ENCODE data around the gene MYO6. TPM values are rescaled to one million over a fixed set of nuclear protein-coding genes. Genes with fewer than 3 reads are reported as not detected.
A peak's percentile ranks its signal among the peaks of the same experiment; 100 is the strongest.

The MYO6 gene
- total and polyA plus RNA-seq, 2 of the 4 experiments (the other 2 are of a cell fraction) = 6.1 to 6.8 TPM

GRCh38 chr6:75893058-75893775 is 144.2 kb downstream of the MYO6 start:
- H4K8ac ChIP-seq (ENCODE audit: low read depth in 2 of 2, low read length in 2 of 2) = no peak overlapping the region
- dilution Hi-C loops (cut with HindIII; ENCODE audit: low sequenced_read_pairs, unreplicated experiment) = no loop called here
- peaks cover 3% of the 10 kb centered on the region; the same call in 1 of the 2 replicates for H3K36me3 ChIP-seq (ENCODE audit: control insufficient read depth, insufficient read depth, low read length)
- intact Hi-C loops (cut with micrococcal nuclease) = loop anchor here (1.0 to 5.0 kb wide), 3 partner anchors 42 to 1564 kb away; no protein-coding TSS in a partner anchor
- no peak overlapping the region for H3K56ac ChIP-seq (ENCODE audit: extremely low read depth, insufficient read depth, low read length)
- H3K4me2 ChIP-seq (ENCODE audit: low read depth, low read length) = no peak overlapping the region
- H2BK5ac ChIP-seq (ENCODE audit: low read depth, low read length, poor library complexity, severe bottlenecking) = no peak overlapping the region
- ATAC-seq (ENCODE audit: low read depth) = peak; percentile 71
- DNase-seq = peak; percentile 80
- no peaks in the 10 kb centered on the region for H4K20me1 ChIP-seq (ENCODE audit: insufficient read depth, low read length)
- BruUV-seq (replicated peaks) = no TSS peak
- H4K5ac ChIP-seq (ENCODE audit: low read depth, low read length) = no peak overlapping the region
- H3K23ac ChIP-seq (ENCODE audit: low read depth, low read length) = no peak overlapping the region
- no peak overlapping the region for H3K14ac ChIP-seq (replicated peaks; ENCODE audit: low read depth, low read length)
- H2BK120ac ChIP-seq (ENCODE audit: low read depth, low read length) = no peak overlapping the region
- H3K27ac ChIP-seq (ENCODE audit: insufficient read depth, low read length) = no peak overlapping the region
- H2AK9ac ChIP-seq (replicated peaks; ENCODE audit: low read depth, low read length, poor library complexity) = no peak overlapping the region
- TF ChIP-seq CTCF (conservative IDR thresholded peaks at IDR 0.05; ENCODE audit: low read depth, low read length) (peak; percentile 72), MAZ (IDR thresholded peaks at IDR 0.05; ENCODE audit: borderline replicate concordance, low read depth, low read length) (no peak), RAD21 (IDR thresholded peaks at IDR 0.05; ENCODE audit: low read length) (peak; percentile 77), SMC3 (IDR thresholded peaks at IDR 0.05; ENCODE audit: low read depth, low read length) (peak; percentile 56), CHD1 (IDR thresholded peaks at IDR 0.05; ENCODE audit: low read depth, low read length) (no peak), USF2 (IDR thresholded peaks at IDR 0.05; ENCODE audit: low read depth, low read length) (no peak)
- H2AK5ac ChIP-seq (ENCODE audit: low read depth, low read length) = no peak overlapping the region
- WGBS, 2 experiments (ENCODE audit: extremely low coverage in 2 of 2, insufficient read length in 1 of 2) = no CpG with 5 or more reads among the region's 5 CpGs
- H2BK15ac ChIP-seq (ENCODE audit: low read depth, low read length) = no peak overlapping the region
- POLR2A ChIA-PET (ENCODE audit: unreplicated experiment) = no interaction called here
- no peak overlapping the region for H2AFZ ChIP-seq (replicated peaks; ENCODE audit: low read length, poor library complexity)
- no peak overlapping the region for H2BK20ac ChIP-seq (ENCODE audit: low read depth, low read length)
- CTCF ChIA-PET = interaction anchor here (0.6 to 1.9 kb wide), 10 partner anchors 14 to 875 kb away, joined by 3 to 10 read pairs (median 4); no protein-coding TSS in a partner anchor
- no peaks in the 10 kb centered on the region for H3K4me1 ChIP-seq (ENCODE audit: control insufficient read depth, insufficient read depth, low read length)
- no peak overlapping the region for H3K4me3 ChIP-seq (ENCODE audit: insufficient read depth, low read depth, low read length)
- H3K9ac ChIP-seq (ENCODE audit: low read depth, low read length) = no peak overlapping the region
- no peak overlapping the region for H3K18ac ChIP-seq (ENCODE audit: low read depth, low read length)
- H3K9me1 ChIP-seq (ENCODE audit: insufficient read depth, low read length) = no peaks in the 10 kb centered on the region
- H3K79me1 ChIP-seq (ENCODE audit: low read depth in 1 of 2, low read length in 2 of 2) = no peaks in the 10 kb centered on the region
- in situ Hi-C loops (cut with MboI; ENCODE audit: low sequenced_read_pairs) = no loop called here
- no peak overlapping the region for H4K91ac ChIP-seq (ENCODE audit: insufficient read depth, low read depth, low read length)
- no peaks in the 10 kb centered on the region for H3K27me3 ChIP-seq (ENCODE audit: control insufficient read depth, insufficient read depth, low read length)
- H3K4ac ChIP-seq (ENCODE audit: low read depth, low read length) = no peak overlapping the region
- H3K9me3 ChIP-seq (ENCODE audit: control insufficient read depth, insufficient read depth, low read length) = no peaks in the 10 kb centered on the region

Data from IMR-90 (cell line).